SW 1271 (cell line): ENCODE results near the gene STXBP6.
"Not testable (repeated sequence)": the region's sequence is repeated elsewhere in the genome, so short reads cannot be mapped to it uniquely, and the experiment has no call there.

Experiments
- DNase-seq, 2 experiments: peaks; one replicate each; lab custom pipeline; 2025; lab: John Stamatoyannopoulos, UW

The STXBP6 gene

DNA sequence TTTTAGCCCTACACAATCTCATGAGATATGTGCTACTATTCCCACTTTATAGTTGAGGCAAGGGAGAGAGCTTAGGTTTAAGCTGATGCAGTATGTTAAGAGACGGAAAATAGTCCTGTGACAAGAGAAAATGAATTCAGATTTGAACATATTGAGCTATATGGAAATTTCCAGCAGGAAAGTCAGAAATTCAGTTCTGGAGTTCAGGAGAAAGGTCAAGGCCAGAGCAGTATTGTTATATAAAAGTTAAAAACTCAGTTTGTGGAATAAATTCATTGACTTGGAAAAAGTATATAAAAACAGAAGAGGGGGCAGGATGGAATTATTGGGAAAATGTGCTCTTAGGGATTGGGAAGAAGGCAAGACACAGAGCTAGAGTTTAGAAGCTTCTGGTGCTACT, 248.9 kb downstream of the STXBP6 start:
- DNase-seq, result no peak

DNA sequence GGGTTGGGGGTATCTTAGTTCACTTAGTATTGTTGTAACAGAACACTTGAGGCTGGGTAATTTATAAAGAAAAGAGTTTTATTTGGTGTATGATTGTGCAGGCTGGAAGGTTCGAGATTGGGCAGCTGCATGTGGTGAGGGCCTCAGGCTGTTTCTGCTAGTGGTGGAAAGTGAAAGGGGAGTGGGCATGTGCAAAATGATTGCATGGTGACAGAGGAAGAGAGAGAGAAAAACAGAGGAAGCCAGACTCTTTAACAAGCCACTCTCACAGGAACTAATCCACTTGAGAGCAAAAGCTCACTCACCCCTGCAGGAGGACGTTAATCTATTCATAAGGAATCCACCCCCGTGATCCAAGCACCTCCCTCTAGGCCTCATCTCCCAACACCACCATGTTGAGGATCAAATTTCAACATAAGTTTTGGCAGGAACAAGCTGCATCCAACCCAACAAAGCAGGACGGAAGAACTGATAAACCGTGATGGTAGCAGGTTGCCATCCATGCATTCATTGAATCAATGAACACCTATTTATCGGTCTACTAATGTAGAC, 251.0 kb downstream of the STXBP6 start:
- no peak for DNase-seq

DNA sequence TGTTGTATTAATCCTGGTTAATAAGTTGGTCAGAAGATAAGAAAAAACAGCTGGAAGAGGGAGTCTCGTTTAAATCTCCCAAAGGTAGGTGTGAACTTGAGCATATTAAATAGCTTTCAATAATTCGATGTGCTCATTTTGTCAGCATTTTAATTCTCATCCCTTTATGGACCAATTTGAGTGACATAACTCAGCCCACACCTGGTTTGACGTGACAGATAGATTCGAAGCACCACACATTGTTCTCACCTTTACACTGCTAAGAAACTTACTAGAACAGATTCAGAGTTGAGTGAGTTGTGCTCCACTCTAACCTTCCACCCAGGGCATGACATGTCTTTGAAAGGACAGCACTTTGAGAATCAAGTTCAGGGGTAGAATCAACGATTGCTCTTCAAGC, 254.5 kb downstream of the STXBP6 start:
- no peak for DNase-seq

DNA sequence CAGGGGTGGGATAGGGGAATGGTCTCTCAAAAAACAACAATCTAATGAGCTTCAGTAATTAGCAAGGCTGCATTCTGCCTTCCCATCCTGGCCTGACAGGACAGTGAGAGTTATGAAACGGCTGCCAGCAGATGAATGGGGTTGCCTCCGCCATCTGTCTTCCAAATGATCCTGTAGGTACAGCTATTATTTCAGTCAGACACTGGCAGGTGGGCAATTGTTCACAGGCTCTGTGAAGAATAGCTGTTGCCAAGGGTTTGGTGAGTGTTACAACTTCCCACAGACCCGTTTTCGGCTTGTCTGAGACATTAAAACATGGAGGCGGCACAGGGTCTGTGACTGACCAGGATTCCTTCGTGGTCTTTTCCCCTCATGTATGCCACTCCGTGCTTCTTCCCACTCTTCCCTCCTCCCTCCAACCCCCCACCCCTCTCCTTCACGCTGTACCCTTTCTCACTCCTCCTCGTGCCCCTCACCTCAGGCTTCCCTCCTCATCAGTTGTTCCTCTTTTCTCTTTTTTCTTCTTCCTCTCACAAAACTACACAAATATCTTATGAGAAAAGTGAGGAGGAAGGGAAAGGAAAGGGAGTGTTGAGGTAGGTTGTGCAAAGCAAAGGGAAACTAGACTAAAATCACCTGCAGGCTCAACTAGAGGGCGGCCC, 255.2 kb downstream of the STXBP6 start:
- DNase-seq, result no peak

DNA sequence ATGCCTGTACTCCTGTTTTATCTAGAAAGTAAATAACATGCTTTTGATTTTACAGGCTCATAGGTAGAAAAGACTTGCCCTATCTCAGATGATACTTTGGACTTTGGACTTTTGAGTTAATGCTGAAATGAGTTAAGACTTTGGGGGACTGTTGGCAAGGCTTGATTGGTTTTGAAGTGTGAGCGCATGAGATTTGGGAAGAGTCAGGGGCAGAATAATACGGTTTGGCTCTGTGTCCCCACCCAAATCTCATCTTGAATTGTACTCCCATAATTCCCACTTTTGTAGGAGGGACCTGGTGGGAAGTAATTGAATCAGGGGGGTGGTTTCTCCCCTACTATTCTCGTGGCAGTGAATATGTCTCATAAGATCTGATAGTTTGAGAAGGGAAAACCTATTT, 259.8 kb downstream of the STXBP6 start:
- no peak for DNase-seq

DNA sequence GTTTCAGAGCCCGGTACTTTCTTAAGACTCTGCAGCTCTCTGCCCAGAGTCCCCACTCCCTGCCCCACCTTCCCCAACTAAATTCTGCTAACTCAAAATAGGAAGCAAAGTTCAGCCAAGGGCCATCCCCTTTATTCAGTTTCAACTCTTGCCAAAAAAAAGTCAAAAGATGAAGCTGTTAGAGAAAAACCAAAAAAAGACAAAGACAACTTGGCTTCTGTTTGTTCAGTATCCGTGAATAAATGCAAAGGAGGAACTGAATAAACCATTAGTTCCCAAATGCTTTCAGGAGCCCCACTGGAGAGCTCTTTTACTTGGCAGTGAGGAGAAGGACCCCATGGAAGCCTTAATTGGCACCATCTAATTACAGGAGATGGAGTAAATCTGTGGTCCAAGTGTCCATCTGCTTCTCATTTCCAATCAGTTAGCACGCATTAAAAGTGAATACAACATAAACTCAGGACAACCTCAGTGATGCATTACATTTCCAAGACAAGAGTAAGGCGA, 260.5 kb downstream of the STXBP6 start:
- no peak for DNase-seq

DNA sequence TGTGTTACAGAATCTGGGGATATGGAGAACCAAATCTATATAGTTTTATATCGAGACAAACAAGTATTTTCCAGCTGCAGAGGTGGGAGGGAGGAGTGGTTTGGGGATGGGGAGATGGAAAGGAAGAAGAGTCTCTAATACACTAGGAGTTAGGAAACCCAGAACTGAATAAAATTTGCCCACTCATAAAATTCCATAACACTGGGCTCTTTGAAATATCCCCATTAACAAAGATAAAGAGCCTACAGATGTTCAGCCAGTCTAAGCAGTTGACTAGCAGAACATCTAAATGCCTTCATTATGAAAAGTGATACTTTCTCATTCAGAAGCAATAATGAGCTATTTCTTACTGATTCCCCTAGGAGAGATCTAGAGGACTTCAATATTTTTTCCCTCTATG, 264.2 kb downstream of the STXBP6 start:
- no peak for DNase-seq

DNA sequence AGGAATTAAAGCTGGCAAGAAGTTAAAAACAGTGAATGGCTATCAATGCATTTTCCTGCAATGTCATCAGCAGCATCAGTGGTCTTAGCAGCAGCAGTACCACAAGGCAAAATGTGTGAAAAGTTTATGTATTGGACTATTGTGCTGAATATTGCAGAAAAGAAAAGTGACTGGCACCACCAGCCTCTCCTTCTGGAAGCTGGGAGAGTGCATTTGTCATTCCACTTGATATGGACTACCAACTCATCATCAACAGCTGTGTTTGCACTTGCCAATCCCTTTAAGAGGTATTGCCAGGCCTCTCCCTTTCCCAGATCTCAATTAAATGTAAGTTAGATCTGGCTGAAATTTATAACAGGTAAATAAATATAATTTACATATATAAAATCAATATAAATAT, 265.0 kb downstream of the STXBP6 start:
- DNase-seq, result no peak

DNA sequence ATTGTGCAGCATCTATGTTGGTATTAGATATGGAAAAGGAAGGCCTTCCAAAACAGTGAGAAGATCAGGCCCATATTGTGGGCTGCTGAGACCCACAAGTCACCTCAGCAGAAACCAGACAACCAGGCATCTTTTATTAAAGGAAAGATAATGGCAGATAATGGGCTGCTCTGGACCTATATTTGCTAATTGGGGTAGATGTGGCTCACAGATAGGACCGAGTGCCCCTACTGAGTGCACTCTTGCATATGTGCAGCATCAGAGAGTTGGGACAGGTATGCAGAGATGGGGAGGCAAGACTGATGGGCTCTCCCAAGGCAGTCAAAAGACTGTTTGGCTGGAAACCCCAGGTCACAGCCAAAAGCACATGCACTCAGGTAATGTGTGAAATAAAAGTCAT, 266.2 kb downstream of the STXBP6 start:
- DNase-seq, result no peak

DNA sequence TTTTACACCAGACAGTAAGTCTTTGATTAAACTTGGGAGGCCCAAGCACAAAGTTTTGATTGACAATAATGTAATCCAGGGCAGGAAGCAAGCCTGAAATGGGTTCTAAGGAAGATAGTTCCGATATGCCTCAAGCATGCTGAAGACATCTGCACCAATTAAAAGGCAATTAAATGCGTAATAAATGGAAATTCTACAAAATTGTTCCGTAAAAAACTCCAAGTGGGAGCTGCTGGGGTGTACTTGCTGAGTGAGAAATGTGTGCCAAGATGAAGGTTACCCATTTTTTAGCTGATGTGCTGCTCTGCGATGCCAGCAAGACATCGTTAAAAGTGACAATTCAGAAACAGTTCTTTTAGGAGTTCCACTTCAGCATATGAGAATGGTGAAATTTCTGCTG, 269.7 kb downstream of the STXBP6 start:
- DNase-seq, result no peak

DNA sequence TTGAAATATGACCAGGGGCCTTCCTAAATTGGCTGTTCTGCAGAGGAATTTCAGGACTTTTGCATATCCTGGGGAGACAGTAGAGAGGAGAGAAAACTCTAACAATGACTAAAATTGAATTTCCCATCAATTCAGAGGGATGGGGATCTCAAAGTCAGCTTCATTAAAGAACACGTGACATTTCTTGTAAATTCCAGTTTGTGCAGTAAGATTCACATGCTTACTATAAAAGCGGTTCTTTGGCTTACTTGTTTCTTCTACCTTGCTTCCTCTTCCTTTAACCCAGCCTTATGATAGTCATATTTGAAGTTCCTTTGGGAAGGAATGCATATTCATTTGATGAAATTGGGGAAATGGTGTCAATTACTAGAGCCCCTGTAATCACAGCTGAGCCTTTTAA, 272.3 kb downstream of the STXBP6 start:
- no peak for DNase-seq

DNA sequence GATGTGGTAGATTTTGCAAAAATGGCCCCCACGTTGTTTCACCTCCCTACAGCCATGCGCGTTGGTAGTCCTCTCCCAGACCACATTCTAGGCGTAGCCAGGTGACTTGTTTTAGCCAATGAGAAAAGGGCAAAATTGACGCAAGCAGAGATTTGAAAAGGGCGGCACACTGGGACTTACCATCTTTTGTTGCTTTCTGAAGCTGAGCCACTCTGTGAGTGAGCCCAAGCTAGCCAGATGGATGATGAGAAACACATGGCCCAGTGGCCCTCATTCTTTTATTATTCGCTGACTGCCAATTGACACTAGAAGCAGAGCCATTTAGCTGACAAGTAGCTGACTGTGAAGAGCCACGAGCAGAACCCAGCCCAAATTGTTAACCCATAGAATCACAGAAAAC, 274.0 kb downstream of the STXBP6 start:
- DNase-seq, result no peak

DNA sequence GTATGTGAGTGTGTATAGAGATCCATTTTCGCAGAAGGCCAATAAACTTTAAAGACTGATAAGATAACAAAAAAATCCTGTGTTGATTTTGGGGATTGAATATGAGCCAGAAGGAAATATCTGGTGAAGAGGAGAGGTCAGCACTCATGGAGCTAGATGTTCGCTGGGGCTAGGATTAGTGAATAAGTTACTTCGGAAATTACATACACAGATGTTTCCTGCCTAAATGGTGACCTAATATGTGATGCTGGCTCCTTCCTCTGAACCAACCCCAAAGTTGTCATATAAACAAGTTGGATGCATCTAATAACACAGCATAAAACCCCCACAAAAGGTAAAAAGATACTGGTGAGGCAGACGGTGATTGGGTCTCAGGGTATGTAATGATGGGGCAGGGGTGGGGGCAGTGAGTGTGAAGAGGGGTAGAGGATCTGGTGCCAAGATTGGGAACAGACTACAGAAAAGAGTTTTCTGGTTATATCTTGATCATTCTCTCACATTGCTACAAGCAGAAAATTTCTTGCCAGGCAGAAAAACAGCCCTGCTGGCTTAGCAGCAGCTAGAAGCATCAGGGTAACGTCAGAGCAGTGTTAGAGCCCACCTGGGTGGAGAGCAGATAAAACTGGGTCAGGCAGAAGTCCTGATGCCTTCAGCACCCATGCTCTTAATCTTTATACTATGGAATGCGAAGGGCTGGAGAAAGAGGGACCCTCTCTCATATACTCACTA, 275.6 kb downstream of the STXBP6 start:
- no peak for DNase-seq

DNA sequence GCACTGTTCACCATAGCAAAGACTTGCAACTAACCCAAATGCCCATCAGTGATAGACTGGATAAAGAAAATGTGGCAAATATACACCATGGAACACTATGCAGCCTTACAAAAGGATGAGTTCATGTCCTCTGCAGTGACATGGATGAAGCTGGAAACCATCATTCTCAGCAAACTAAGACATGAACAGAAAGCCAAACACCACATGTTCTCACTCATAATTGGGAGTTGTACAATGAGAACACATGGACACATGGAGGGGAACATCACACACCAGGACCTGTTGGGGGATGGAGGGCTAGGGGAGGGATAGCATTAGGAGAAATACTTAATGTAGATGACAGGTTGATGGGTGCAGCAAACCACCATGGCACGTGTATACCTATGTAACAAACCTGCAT, 276.4 kb downstream of the STXBP6 start:
- not testable (repeated sequence) for DNase-seq

DNA sequence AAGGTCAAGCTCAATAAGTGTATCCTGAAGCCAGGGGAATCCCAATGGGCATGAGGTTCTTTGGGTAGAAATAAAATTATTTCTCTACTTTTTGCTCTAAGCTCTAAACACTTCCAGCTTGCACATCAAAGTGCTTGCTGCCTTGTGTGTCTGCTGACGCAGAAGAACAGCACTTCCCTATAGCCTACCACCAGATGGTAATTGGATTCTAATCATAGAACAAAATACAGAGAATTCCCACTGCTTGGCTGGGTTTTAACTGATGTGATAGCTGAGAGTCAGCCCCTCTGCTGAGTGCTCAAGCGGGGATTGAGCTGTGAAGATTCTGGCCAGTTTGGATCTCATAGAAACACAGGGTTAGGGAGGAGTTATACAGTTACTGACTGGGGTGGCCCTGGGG, 283.5 kb downstream of the STXBP6 start:
- no peak for DNase-seq

DNA sequence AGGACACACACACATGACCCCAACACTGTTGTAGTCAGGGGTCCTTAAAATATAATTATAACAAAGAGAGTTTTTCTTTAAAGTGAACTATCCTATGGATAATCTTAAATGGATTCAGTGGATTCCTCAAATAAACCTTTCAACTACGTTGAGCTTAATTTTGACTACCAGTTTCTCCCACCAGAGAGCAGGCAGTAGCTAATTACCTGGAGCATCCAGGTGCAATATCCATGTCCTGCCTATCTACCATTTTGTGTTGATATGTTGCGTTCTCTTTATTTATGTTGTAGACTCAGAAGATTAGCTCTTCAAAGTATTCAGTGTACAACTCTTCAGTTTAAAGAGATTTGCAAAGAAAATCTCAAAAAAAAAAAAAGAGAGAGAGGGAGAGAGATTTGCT, 288.8 kb downstream of the STXBP6 start:
- no peak for DNase-seq
